H9 (cell line): ENCODE measurements around the gene ALDH5A1. TPM values are rescaled to one million over a fixed set of nuclear protein-coding genes. Genes with fewer than 3 reads are reported as not detected.

ENCODE experiments used
- DNase-seq: peaks from one replicate; pipeline ENCODE4 v3.0.0-alpha.2; 2017
- H2AFZ ChIP-seq: one replicate; pipeline ENCODE4 v1.6.1; 2013; ENCODE audit warnings: mild to moderate bottlenecking, low read length, control low read depth, moderate library complexity
- H2AK5ac ChIP-seq: 2 replicates; pipeline ENCODE4 v1.6.1; 2013; ENCODE audit warnings: low read length, control low read depth, mixed read lengths; ENCODE audit not compliant: insufficient read length
- H2BK120ac ChIP-seq: one replicate; pipeline ENCODE4 v1.6.1; 2013; ENCODE audit warnings: low read depth, mild to moderate bottlenecking, low read length, control low read depth, inconsistent platforms; ENCODE audit not compliant: poor library complexity, severe bottlenecking
- H2BK12ac ChIP-seq: 2 replicates; pipeline ENCODE4 v1.6.1; 2013; ENCODE audit warnings: low read length, control low read depth, mixed read lengths, low read depth; ENCODE audit not compliant: insufficient read length
- H2BK15ac ChIP-seq: 2 replicates; pipeline ENCODE4 v1.6.1; 2013; ENCODE audit warnings: low read depth, low read length, control low read depth
- H2BK20ac ChIP-seq: one replicate; pipeline ENCODE4 v1.6.1; 2013; ENCODE audit warnings: low read depth, mild to moderate bottlenecking, low read length, control low read depth, inconsistent platforms; ENCODE audit not compliant: poor library complexity, severe bottlenecking
- H2BK5ac ChIP-seq: 2 replicates; pipeline ENCODE4 v1.6.1; 2013; ENCODE audit warnings: low read length, control low read depth, mixed read lengths; ENCODE audit not compliant: insufficient read length
- H3K14ac ChIP-seq: 2 replicates; pipeline ENCODE4 v1.6.1; 2013; ENCODE audit warnings: low read length, control low read depth; ENCODE audit not compliant: insufficient read depth
- H3K18ac ChIP-seq: 2 replicates; pipeline ENCODE4 v1.6.1; 2013; ENCODE audit warnings: low read depth, mild to moderate bottlenecking, mixed read lengths, low read length, control low read depth; ENCODE audit not compliant: insufficient read length
- H3K23ac ChIP-seq: 2 replicates; pipeline ENCODE4 v1.6.1; 2013; ENCODE audit warnings: low read length, control low read depth, mixed read lengths, low read depth; ENCODE audit not compliant: insufficient read length
- H3K23me2 ChIP-seq: 2 replicates; pipeline ENCODE4 v1.6.1; 2013; ENCODE audit warnings: low read depth, mild to moderate bottlenecking, mixed read lengths, low read length, control low read depth; ENCODE audit not compliant: insufficient read length, poor library complexity, severe bottlenecking
- H3K27ac ChIP-seq: 2 replicates; pipeline ENCODE4 v1.5.1; 2013; ENCODE audit warnings: low read length, control low read depth, mixed read lengths, low read depth; ENCODE audit not compliant: insufficient read length
- H3K27me3 ChIP-seq: 2 replicates; pipeline ENCODE4 v1.6.1; 2013; ENCODE audit warnings: low read length, control low read depth, inconsistent platforms; ENCODE audit not compliant: insufficient read depth
- H3K4ac ChIP-seq: 2 replicates; pipeline ENCODE4 v1.6.1; 2013; ENCODE audit warnings: low read depth, mild to moderate bottlenecking, control low read depth, inconsistent platforms, low read length, moderate library complexity
- H3K4me1 ChIP-seq: 2 replicates; pipeline ENCODE4 v1.6.1; 2013; ENCODE audit warnings: low read length, control low read depth, inconsistent platforms; ENCODE audit not compliant: insufficient read depth
- H3K4me2 ChIP-seq: 2 replicates; pipeline ENCODE4 v1.6.1; 2013; ENCODE audit warnings: low read length, control low read depth, mixed read lengths; ENCODE audit not compliant: insufficient read length, insufficient read depth
- H3K56ac ChIP-seq: 2 replicates; pipeline ENCODE4 v1.6.1; 2013; ENCODE audit warnings: low read depth, mild to moderate bottlenecking, mixed read lengths, low read length, control low read depth; ENCODE audit not compliant: insufficient read length
- H3K79me1 ChIP-seq: 2 replicates; pipeline ENCODE4 v1.6.1; 2013; ENCODE audit warnings: low read depth, mild to moderate bottlenecking, moderate library complexity, low read length, control low read depth, inconsistent platforms; ENCODE audit not compliant: insufficient read depth, poor library complexity, severe bottlenecking
- H3K79me2 ChIP-seq: 2 replicates; pipeline ENCODE4 v1.6.1; 2013; ENCODE audit warnings: low read length, control low read depth, inconsistent platforms; ENCODE audit not compliant: insufficient read depth
- H3K9ac ChIP-seq: 2 replicates; pipeline ENCODE4 v1.6.1; 2013; ENCODE audit warnings: low read length, control low read depth, mixed read lengths; ENCODE audit not compliant: insufficient read length; ENCODE audit errors: extremely low read depth
- H3K9me3 ChIP-seq: one replicate; pipeline ENCODE4 v1.6.1; 2013; ENCODE audit warnings: low read depth, low read length, inconsistent platforms; ENCODE audit not compliant: control insufficient read depth
- H3T11ph ChIP-seq: one replicate; pipeline ENCODE4 v1.6.1; 2013; ENCODE audit warnings: mild to moderate bottlenecking, low read length, control low read depth, inconsistent platforms
- H4K20me1 ChIP-seq: one replicate; pipeline ENCODE4 v1.6.1; 2013; ENCODE audit not compliant: control insufficient read depth, insufficient read length, insufficient read depth
- H4K5ac ChIP-seq: 2 replicates; pipeline ENCODE4 v1.6.1; 2013; ENCODE audit warnings: low read depth, mild to moderate bottlenecking, mixed read lengths, low read length, control low read depth; ENCODE audit not compliant: insufficient read length
- H4K8ac ChIP-seq: replicated peaks from 2 replicates; pipeline ENCODE4 v1.6.1; 2013; ENCODE audit warnings: low read length, control low read depth, mixed read lengths, low read depth; ENCODE audit not compliant: insufficient read length
- H4K91ac ChIP-seq: 2 replicates; pipeline ENCODE4 v1.6.1; 2013; ENCODE audit warnings: low read depth, mild to moderate bottlenecking, moderate library complexity, mixed read lengths, low read length, control low read depth; ENCODE audit not compliant: insufficient read length
- H3K27ac Mint-ChIP-seq, 3 experiments: 2 replicates in 2 of 3; 3 replicates in 1 of 3; pipeline ENCODE4 v1.8.0; 2020 to 2021; ENCODE audit warnings: mixed read lengths in 3 of 3, mild to moderate bottlenecking in 1 of 3, moderate library complexity in 1 of 3
- H3K27me3 Mint-ChIP-seq: 2 replicates; pipeline ENCODE4 v1.8.0; 2021; ENCODE audit warnings: low read depth, mild to moderate bottlenecking, moderate library complexity, mixed read lengths
- H3K36me3 Mint-ChIP-seq, 3 experiments: 2 replicates in 2 of 3; 3 replicates in 1 of 3; pipeline ENCODE4 v1.8.0; 2020 to 2021; ENCODE audit warnings: low read depth in 3 of 3, mixed read lengths in 3 of 3; ENCODE audit not compliant: insufficient read depth in 1 of 3
- H3K4me1 Mint-ChIP-seq, 2 experiments: 2 replicates each; pipeline ENCODE4 v1.8.0; 2020; ENCODE audit warnings: mixed read lengths in 2 of 2
- H3K4me3 Mint-ChIP-seq, 2 experiments: 2 replicates in 1 of 2; 3 replicates in 1 of 2; pipeline ENCODE4 v1.8.0; 2020 to 2021; ENCODE audit warnings: mild to moderate bottlenecking in 2 of 2, mixed read lengths in 2 of 2, moderate library complexity in 1 of 2
- H3K9me3 Mint-ChIP-seq, 2 experiments: 2 replicates in 1 of 2; 3 replicates in 1 of 2; pipeline ENCODE4 v1.8.0; 2020; ENCODE audit warnings: mild to moderate bottlenecking in 2 of 2, mixed read lengths in 2 of 2, moderate library complexity in 1 of 2
- CTCF ChIP-seq: fragments of 200-600 bp; sonication (generic); conservative IDR thresholded peaks from 3 replicates; pipeline ENCODE4 v1.8.0; 2021; ENCODE audit warnings: antibody characterized with exemption, mild to moderate bottlenecking
- WGBS: extraction: QIAGEN DNeasy Blood & Tissue Kit; methylation state at CpG from one replicate; pipeline ENCODE4 v1.1.7; 2013; ENCODE audit warnings: missing lambda C conversion rate, low lambda C conversion rate, mixed read lengths; ENCODE audit not compliant: insufficient read length; ENCODE audit errors: extremely low coverage; 5-methylcytosine and 5-hydroxymethylcytosine counted together
- total RNA-seq: library from RNA; stranded (reverse); gene quantifications from 2 replicates; pipeline ENCODE4 v1.2.1, GENCODE V29; 2021

ALDH5A1 gene
- total RNA-seq, 1 experiment from 2014 or later: 5.4 TPM

- no peak overlapping the region for H3K27ac Mint-ChIP-seq
- no peaks in the 10 kb centered on the region for H3K27me3 ChIP-seq
- H3K4me1 Mint-ChIP-seq: peaks cover 6 to 14% of the 10 kb centered on the region in 2 experiments
- H3K18ac ChIP-seq: no peak overlapping the region
- H3K14ac ChIP-seq: no peak overlapping the region
- H2BK120ac ChIP-seq: no peak overlapping the region
- H3K79me2 ChIP-seq: no peaks in the 10 kb centered on the region
- H4K20me1 ChIP-seq: no peaks in the 10 kb centered on the region
- no peak overlapping the region for H2BK12ac ChIP-seq
- no peak overlapping the region for H3T11ph ChIP-seq
- H3K23me2 ChIP-seq: no peaks in the 10 kb centered on the region
- H4K91ac ChIP-seq: no peak overlapping the region
- no peaks in the 10 kb centered on the region for H3K36me3 Mint-ChIP-seq
- no peak for TF ChIP-seq CTCF
- no peak overlapping the region for H4K5ac ChIP-seq
- peaks cover 3% of the 10 kb centered on the region; the same call in 1 of the 2 replicates for H3K27me3 Mint-ChIP-seq
- no peak overlapping the region for H3K4me2 ChIP-seq
- no peaks in the 10 kb centered on the region for H3K9me3 ChIP-seq
- H3K23ac ChIP-seq: no peak overlapping the region
- no peak overlapping the region for H3K4me3 Mint-ChIP-seq
- no peak overlapping the region for H3K56ac ChIP-seq
- no peak overlapping the region for H2AK5ac ChIP-seq
- H4K8ac ChIP-seq: no peak overlapping the region
- no peak overlapping the region for H3K9ac ChIP-seq
- no peaks in the 10 kb centered on the region for H3K4me1 ChIP-seq
- H3K9me3 Mint-ChIP-seq: no peaks in the 10 kb centered on the region
- DNase-seq: no peak
- no CpG with 5 or more reads among the region's 5 CpGs for WGBS
- H2BK5ac ChIP-seq: no peak overlapping the region
- no peaks in the 10 kb centered on the region for H3K79me1 ChIP-seq
- H3K4ac ChIP-seq: no peak overlapping the region
- H2BK15ac ChIP-seq: no peak overlapping the region
- H3K27ac ChIP-seq: no peak overlapping the region
- no peak overlapping the region for H2AFZ ChIP-seq
- H2BK20ac ChIP-seq: no peak overlapping the region
Observed at GRCh38 chr6:24551139-24551538, 56.4 kb downstream of the ALDH5A1 start.
